GM19043 (cell line): ENCODE data around the gene CKM.

Source experiments
- ATAC-seq: cut with Tn5 transposase; IDR thresholded peaks from one replicate; pipeline ENCODE4 v1.9.1; 2021; ENCODE audit warnings: low read depth; ENCODE audit not compliant: unreplicated experiment

CKM gene

DNA sequence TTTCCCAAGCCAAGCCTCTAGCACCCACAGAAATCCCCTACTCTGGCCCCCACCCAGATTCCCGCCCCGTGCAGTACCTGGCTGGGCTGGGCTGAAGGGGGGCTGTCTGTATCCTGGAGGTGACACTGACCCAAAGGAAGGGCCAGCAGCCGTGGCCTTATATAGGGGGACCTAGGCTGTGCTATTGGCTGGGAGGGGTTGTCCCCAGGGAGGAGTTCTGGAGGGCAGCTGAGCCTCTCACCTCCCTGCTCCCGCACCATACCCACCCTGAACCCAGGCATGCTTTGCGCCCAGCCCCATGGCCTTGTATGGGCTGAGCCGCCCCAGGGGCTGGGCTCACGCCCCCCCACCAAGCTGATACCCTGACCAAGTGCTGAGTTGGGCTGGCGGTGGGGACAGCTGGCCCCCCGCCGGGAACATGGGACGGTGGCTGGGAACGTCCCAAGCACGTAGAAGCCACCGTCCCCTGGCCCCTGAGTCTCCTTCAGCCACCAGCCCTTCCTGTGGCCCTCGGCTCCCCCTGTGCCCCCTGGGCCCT is at the start of gene CKM:
Gene CKM, minus strand, starts transcription at position 132 of the 538 bp plus-strand sequence. CDS start 3,162 bp downstream, outside the sequence.
- ATAC-seq: no peak

DNA sequence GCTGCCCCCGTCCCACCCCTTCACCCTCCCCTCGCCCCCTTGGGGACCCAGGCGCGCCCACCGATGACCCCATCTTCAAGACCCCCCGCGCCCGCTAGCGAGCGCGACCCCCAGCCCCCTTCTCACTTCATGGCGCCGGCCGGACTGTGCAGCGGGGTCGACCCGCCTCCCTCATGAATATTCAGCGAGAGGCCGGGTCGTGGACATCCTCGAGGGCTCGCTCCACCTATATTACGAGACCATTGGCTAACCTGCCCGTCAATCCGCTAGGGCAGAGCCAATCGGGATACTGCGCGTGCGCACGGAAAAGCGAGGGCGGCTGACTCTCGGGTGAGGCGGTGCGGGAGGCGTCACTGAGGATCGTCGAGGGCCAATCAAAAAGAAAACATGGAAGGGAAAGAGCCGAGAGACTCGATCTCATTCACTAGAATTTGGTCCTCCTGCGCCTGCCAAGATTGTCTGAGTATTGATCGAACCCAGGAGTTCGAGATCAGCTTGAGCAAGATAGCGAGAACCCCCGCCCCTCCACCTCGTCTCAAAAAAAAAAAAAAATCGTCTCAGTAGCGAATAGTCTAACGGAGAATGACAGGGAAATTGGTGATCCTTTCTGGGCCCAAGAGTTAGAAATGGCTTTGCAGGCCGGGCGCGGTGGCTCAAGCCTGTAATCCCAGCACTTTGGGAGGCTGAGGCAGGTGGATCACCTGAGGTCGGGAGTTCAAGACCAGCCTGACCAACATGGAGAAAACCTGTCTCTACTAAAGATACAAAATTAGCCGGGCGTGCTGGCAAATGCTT is 47.9 kb upstream of the CKM start, which contains the start of gene ERCC2:
Gene ERCC2, minus strand, starts transcription at position 164 of the 795 bp plus-strand sequence. Its CDS starts 33 bp downstream, at position 131.
- peak; percentile 88 for ATAC-seq

DNA sequence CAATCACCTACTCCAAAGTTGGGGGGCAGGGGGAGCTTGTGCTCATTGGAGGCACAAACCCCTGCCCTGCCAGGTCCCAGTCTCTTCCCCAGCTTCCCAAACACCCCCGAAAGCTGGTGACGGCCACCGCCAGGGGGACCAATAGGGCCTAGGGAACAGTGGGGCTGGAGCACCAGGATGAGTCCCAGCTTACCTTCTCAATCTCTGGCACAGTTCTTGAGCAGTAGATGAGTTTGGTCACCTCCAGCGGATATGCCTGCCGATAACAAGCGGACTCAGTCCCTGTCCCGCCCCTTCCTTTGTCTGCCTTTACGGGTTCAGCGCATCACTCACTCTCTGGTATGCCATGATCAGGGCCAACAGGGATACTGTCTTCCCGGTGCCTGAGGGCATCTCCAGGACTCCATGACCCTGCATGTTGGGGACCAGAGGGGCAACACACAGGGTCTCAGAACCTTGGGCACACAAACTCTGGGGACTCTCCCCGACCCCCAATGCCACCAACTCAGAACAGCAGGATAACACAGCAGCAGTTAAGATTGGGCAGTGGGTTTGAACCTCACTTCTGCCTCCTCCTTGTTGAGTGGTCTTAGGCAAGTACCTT is 46.2 kb upstream of the CKM start:
- no peak for ATAC-seq

DNA sequence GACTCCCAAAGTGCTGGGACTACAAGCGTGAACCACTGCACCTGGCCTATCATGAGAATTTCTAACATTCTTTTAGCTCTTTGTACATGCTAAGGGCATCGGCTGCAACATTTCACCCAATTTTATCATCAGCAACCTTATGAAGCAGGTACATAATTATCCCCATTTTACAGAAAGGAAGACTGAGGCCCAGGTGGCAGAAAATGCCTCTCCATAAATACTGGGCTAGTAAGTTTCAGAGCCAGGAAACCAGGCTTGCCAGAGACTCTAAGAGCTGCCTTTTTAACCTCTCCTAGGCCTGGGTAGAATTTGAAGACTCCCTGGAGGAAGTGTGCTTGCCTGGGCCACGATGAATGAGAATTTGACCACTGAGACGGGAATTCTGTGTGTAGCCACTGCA is 45.5 kb upstream of the CKM start:
- ATAC-seq: no peak

DNA sequence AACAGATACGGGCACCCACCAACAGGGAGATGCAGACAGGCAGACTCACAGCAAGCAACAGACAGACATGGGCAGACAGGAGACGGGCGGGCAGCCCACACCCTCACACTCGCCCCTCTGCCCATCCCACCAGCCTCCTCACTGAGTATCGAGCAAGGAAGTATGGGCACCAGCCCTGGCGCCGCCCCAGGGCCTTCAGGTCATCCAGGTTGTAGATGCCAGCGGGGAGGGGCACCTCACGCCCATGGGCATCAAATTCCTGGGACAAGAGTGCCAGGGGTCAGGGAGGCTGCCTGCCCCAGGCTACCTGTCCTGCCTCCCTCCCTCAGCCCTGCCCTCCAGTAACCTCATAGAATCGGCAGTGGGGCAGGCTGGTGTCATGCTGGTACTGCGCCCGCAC is 42.0 kb upstream of the CKM start:
- ATAC-seq: no peak

DNA sequence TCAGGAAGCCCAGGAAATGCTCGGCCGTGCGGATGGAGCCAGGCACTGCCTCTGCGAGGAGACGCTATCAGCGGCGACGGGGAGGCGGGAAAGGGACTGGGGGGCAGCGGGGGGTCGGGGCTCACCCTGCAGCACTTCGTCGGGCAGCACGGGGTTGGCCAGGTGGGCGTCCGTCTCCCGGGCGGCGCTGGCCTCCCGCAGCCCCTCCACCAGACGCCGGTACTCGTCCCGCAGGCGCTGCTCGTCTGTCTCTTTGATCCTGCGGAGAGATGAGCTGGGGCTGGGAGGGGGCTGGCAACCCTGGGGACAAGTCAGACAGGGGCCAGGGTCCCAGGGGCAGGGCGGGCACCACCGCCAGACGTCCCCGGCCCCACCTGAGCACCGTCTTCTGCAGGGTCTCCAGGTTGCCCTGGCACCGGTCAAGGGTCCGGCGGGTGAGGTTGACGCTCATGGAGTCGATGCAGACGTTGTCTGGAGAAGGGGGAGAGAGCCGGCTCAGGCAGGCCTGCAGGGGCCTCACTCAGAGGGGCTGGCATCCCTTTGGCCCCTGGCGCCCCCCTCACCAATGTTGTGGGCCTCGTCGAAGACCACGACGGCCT is 41.3 kb upstream of the CKM start:
- no peak for ATAC-seq

DNA sequence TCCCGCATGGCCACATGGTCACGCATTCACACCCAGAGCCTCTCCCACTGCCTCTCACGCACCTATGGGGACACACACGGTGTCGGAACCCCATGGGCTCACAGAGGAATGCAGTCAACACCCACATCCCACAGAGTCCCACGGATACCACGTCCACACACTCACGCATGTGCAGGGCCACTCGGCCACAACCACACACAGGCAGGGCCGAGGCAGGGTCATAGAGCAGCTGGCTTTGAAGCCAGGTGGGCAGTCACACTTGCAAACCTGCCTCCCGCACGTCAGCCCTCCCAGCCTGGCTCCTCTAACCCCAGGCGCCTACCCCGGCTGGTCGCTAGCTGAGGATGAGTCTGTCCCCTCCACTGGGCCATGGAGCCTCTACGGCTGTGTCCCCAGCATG is 39.6 kb upstream of the CKM start:
- ATAC-seq: no peak

DNA sequence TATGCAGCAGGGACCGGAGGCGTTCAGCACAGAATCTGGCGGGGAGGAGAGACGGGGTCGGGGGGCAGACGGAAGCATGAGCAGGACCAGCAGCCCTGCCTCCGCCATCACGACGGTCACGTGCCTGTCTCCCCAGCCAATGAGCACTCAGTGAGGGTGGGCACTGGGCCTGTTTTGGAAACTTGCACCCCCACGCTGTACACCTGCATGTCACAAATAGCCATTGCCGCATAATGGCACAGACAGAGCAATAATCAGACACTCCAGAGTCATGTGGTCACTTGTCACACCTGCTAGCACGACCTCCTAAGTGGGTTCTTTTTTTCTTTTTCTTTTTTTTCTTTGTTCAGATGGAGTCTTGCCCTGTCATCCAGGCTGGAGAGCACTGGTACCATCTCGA is 38.9 kb upstream of the CKM start:
- no peak for ATAC-seq

DNA sequence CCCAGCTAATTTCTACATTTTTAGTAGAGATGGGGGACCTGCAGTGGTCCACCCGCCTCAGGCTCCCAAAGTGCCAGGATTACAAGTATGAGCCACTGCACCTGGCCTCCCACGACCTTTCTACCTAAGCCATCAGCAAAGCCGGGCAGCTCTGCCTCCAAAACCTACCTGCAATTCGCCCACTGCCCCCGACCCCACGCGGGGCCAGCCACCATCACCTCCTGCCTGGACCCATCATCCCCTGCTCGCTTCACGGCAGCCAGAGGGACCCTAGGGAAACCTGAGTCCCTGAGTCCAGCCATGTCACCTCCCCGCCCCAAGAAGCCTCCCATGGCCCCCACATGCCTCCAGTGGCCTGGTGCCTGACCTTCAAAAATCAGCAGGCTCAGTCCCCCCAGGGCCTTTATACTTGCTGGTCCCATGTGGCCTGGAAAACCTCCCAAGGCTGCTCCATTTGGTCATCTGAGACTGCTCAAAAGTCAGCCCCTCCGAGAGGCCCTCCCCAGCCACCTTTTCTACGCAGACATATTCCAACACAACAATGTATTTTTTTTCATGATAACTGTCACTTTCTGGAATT is 35.6 kb upstream of the CKM start:
- ATAC-seq: no peak

DNA sequence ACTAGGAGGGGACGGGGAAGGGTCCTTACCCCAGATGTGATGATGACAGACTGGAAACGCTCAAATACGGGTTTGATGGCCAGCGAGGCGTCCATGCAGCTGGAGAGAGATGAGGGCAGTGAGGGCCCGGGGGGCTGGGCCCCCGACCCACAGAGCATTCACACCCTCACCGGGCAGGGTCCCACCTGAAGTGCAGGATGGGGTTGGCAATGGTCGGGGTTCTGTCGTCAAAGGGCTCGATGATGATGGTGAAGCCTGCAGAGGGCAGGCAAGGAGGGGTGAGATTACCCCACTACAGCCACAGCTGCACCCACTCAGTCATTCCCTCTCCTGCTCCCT is 34.7 kb upstream of the CKM start:
- ATAC-seq: no peak

DNA sequence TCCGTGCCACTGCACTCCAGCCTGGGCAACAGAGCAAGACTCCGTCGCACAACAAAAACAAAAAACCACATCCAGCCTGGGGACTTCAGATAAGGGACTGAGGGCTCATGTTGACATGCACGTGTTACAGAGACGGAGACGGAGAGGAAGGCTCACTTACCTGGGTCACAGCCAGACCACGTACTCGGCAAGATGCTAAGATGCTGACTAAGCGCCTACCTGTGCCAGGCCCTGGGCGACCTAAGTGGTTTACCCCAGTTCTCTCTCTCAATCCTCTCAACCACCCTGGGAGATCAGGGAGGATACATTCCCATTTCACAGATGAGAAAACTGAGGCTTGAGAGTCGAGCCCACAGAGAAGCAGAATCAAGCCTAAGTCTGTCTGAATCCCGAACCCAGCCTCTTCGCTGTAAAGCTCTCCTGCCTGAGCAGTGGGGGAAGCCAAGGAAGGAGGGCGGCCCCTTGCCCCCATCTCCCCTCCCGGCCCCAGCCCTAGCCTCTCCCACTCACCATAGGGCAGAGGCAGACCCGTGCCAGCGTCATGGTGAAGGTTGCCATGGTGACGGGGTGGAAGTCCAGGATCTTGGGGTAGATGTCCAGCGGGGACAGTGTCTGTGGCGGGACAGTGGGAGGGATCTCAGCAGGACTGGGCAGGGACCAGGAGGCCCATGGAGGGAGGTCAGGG is 34.2 kb upstream of the CKM start:
- no peak for ATAC-seq

DNA sequence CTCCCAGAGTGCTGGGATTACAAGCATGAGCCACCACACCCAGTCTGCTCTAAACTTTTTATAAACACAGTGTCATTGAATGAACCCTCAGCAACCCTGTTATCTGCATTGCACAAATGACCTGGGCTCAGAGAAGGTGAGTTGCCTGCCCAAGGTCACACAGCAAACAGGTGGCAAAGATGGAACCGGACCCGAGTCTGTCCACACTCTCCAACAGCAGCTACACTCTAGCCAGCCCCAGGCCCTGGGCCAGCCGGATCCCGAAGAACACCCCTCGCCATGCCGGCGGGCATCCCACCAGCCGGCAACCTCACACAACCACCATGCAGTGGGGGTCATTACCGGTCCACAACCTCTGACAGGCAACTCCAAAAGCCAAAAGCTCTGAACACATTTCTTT is 33.2 kb upstream of the CKM start:
- ATAC-seq: no peak

DNA sequence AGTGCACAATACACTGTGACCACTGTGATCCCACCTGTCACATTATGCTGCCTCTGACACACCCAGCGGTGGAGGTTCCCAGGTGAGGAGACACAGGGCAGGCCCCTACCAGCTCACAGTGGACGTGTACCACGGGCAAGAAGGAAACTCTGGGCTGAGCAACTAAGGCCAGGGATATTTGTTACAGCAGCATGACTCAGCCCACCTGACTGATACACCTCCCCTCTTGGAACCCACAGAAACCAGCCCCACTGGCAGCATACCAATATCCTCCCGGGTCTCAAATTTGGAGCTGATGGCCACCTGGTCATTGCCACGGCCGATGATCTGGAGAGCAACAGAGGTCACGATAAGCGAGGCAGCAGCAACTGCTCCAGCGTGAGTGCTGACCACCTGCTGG is 32.7 kb upstream of the CKM start:
- no peak for ATAC-seq

DNA sequence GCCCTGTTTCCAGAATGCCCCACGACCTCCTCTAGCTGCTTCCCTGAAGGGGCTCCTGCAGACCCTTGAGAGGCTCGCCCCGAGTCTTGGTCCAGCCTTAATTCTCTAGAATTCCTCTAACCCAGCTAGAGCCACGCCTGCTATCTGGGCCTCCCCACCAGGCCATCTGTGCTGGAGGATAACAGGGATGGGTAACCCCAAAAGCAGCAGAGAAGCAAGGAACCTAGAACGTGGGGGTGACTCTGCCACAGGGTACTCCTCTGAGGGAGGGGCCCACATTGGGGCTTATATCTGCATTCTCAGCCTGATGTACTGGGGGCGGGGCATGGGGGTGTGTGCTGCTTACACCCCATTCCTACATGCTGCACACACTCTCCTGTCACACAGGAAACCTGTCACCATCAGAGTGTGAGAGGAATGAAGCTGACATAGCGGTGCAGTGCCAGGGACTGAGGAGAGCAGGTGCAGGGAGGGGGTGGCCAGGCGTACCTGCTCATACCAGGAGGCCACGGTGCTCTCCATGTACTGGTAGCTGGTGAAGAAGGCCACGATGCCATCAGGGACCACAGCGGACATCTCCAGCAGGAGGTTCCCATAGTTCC is 31.7 kb upstream of the CKM start:
- ATAC-seq: no peak

DNA sequence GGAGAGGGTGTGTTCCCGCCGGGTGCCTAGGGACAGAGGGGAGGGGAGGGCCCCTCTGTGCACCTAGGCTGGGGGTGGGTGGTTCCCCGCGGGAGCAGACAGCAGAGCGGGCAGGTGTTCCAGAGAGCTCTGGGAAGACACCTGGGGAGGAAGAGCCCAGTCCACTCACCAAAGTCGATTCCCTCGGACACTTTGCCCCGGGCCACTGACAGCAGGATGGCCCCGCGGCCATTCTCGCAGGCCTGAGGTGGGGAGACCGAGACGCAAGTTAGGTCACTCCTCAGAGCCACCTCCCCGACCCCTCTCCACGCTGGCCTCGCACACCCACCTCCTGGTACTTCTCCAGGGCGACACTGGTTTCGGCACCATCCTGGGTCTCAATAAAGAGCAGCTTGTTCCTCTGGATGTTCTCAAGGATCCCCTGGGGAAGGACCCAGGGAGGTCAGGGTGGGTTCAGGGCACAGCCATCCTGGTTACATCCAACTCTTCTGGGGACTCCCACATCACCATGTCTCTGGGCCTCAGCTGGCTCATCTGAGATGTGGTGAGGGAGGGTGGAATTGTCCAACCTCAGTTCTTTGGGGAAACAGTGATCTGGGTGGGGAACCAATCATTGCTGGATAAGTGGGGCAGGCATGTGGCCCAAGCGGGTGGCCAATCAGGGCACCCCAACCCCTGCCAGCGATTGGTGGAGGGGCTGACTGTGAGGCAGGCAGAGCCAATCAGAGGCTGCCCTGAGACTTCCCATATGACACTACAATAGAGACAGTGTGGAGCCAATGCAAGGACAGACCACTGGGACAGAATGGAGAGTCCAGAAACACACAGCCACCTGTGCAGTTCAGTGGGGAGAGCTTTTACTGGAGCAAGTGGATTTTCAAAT is 30.5 kb upstream of the CKM start:
- no peak for ATAC-seq

DNA sequence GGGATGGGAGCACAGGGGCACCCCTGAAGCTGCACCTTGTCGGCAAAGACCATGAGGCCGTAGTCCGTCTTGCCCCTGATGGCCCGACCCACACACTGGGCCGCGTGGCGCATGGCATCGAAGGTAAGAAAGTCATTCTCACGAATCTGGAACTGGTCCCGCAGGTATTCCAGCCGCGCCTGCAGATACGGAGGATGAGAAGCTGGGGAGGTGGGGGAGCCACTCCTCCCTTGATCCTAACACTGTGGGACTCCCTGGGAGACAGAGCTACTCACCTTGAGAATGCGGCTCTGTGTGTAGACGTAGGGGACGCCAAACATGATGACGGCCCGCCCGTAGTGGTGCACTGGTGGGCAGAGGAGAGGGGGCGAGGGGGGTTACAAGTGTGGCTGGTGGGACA is 29.8 kb upstream of the CKM start:
- no peak for ATAC-seq

DNA sequence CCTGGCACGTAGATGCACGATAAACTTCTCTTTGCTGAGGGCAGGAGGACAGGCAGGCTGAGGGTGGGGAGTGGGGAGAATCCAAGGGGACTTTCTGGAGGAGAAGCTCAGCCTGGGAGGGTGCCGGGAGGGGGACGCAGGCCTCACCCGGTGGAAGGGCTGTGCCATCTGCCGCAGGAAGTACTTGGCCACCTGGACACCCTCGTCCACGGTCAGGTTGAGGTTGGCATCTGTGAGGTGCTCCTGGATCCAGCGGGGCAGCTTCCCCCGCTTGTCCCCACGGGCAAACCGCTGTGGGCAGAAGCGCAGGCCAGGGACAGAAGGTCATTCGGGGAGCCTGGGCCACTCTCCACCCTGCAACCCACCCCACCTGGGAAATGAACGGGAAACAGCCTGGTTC is 29.4 kb upstream of the CKM start:
- ATAC-seq: no peak

DNA sequence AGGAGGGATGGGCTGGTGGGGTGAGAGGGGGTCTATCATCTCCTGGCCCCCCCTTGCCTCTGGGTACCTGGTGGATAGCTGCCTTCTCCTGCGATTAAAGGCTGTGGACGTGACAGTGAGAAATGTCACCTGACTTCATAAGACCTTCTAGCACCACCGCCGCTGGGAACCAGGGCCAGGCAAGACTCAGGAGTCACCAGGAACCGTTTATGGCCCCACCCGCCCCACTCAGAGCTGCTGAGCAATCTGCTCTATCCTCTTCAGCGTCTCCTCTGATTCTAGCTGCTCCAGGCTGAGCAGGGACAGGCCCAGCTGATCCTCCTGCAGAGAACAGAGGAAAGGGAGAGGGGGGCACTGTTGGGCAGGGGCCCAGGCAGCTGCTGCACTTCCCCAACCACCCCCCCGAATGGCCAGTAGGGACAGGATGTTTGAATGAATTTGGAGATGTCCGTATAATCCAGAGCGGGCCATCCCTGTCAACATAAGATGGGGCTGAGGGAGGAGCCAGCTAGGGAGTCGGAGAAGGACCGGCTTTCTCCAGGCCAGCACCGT is 28.8 kb upstream of the CKM start:
- ATAC-seq: no peak

DNA sequence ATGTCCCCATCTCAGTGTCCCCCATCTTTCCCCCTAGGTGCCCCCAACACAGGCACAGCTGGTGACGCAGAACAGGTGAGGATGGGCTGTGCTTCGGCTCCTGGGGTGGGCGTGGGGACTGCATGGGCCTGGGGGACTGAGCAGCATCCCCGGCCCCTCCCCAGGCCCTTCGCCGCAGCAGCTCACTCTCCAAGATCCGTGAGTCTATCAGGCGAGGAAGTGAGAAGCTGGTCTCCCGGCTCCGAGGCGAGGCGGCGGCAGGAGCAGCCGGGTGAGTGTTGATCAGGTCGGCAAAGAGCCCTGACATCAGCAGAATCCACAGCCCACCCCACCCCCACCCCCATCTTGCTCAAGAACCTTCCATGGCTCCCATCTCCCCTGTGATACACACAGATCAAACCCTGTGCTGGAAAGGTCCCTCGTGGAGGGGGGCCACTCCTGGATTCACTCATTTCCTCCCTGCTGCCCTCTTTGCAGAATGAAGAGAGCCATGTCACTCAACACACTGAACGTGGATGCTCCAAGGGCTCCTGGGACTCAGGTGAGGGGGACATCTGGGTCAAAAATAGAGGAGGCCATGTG is 27.9 kb upstream of the CKM start:
- ATAC-seq: no peak
